Gastrocnemius medialis (tissue), 4 donors: ENCODE results near the gene DMBX1.
A peak's percentile ranks its signal among the peaks of the same experiment; 100 is the strongest.

Source experiments
- POLR2A ChIP-seq, 2 donors: fragments of 450-650 bp; IDR thresholded peaks; one replicate each; pipeline ENCODE4 v1.6.1; 2017; ENCODE audit warnings: antibody characterized with exemption in 2 of 2, mild to moderate bottlenecking in 2 of 2, moderate library complexity in 2 of 2
- TF ChIP-seq, protein P1 (sequence below), 5 experiments: fragments of 450-650 bp in 3 of 5; fragments of 200-600 bp in 2 of 5; sonication (generic) in 2 of 5; IDR thresholded peaks in 4 of 5; conservative IDR thresholded peaks in 1 of 5; 1 replicate in 4 of 5; 2 replicates in 1 of 5; pipeline ENCODE4 v1.5.1; 2016 to 2019; ENCODE audit warnings: antibody characterized with exemption in 5 of 5, mild to moderate bottlenecking in 3 of 5, moderate library complexity in 3 of 5

DNA sequence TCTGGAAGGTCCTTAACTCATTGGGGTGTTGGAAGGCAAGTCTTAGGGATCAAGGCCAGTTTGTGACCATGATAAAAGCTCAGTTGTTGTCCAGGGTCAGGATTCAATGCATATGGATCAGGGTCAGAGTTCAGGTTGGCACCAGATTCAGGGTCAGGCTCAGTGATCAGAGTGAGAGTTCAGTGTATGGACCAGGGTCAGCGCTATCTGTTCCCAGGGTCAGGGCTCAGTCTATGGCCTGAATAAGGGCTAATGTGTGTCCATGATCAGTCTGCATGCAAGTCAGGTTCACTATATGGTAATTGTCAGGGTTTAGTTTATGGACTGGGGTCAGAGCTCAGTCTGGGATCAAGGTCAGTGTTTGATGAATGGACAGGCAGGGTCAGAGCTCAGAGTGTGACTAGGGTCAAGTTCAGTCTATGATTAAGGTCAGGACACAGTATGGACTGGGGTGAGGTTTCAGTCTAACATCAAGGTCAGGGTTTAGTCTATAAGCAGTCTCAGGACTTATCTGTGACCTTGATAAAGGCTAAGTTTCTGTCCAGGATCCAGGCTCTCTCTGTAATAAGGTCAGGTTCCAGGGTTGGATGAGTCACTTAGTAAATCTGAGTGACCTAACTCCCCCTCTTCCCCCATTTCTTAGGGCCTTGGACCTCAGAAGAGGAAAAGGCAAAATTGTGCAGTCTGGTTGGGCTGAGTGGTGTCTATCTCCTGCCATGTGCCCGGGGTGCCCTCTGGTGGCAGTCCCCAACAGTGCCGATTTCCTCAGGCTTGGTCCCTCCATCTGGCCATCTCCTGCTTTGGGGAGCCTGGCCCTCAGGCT lies 38.0 kb downstream of the DMBX1 start:
- TF ChIP-seq, protein P1, sequence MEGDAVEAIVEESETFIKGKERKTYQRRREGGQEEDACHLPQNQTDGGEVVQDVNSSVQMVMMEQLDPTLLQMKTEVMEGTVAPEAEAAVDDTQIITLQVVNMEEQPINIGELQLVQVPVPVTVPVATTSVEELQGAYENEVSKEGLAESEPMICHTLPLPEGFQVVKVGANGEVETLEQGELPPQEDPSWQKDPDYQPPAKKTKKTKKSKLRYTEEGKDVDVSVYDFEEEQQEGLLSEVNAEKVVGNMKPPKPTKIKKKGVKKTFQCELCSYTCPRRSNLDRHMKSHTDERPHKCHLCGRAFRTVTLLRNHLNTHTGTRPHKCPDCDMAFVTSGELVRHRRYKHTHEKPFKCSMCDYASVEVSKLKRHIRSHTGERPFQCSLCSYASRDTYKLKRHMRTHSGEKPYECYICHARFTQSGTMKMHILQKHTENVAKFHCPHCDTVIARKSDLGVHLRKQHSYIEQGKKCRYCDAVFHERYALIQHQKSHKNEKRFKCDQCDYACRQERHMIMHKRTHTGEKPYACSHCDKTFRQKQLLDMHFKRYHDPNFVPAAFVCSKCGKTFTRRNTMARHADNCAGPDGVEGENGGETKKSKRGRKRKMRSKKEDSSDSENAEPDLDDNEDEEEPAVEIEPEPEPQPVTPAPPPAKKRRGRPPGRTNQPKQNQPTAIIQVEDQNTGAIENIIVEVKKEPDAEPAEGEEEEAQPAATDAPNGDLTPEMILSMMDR (IDR thresholded peaks at IDR 0.05 in 4 of 5, conservative IDR thresholded peaks at IDR 0.05 in 1 of 5) = peak; percentile 83 to 94 (median 89)
- TF ChIP-seq POLR2A (IDR thresholded peaks at IDR 0.05) = no peak
